ENCODE measurements around the gene FBLN1.
A peak's percentile ranks its signal among the peaks of the same experiment; 100 is the strongest.
"Not testable (repeated sequence)": the region's sequence is repeated elsewhere in the genome, so short reads cannot be mapped to it uniquely, and the experiment has no call there.

The FBLN1 gene

DNA sequence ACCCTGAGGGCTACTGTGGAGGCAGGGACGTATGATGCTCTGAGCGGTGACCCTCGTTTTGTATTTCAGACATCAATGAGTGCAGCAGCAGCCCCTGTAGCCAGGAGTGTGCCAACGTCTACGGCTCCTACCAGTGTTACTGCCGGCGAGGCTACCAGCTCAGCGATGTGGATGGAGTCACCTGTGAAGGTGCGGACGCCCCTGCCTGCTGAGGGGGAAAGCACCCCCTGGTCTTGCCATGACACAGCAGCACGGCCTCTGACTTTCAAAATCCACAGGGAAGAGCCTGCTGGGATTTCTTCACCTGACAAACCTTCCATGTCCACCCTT lies 44.3 kb downstream of the FBLN1 start:
- DNase-seq (ENCODE audit: low read depth in 4 of 4, low spot score in 1 of 4), result no peak

DNA sequence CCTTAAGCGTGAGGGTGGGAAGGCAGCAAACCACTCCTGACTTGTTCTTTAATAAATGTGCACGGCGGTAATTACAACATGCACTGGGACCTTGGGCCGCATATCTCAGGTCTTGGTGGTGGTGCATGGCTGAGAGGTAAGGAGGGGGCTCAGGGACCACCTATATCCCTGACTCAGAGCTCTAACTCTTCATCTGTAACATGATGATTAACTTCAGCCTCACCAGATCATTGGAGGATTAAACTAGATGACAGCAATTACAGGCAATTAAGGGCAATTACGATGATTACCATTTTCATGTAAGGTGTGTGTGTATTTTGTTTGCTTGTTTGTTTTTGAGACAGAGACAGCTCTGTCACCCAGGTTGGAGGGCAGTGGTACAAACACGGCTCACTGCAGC lies 45.0 kb downstream of the FBLN1 start:
- DNase-seq (ENCODE audit: low read depth in 4 of 4, low spot score in 1 of 4), result no peak

GRCh38 chr22:45548247-45548840 lies 45.7 kb downstream of the FBLN1 start:
- DNase-seq (ENCODE audit: low read depth in 4 of 4, low spot score in 1 of 4), result no peak

DNA sequence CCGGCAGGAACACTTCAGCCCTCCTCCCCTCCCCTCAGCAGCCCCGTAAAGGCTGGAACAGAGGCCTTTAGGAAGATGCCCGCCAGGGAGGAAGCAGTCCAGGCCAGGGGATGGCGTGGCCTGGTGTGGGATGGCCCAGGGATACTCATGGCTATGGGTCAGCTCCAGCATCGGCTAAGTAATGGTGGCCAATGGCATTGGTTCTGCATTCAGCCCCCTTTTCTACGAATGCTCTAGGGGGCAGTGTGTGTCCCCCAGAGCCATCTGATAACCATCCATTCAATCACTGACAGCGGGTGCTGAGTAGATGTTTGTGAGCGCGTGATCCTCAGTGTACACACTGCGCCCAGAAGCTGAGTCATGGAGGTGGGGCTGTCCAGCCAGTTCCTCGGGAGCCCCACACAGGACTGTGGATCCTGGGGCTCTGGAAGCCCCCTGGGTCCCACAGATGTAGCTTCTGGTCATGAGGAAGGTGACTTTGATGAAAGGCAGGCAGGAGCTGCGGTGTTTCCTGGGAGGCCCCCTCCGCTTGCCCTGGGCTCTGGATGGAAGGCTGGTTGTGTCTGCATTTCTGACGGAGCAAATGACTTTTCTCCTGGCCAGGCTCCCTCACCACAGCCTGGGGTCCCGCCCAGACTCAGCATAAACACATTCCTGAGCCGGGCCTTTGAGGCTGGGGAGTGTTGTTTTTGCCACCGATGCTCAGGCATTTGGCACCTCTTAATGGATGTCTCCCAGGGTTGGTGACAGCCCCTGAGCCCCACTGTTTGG lies 46.5 kb downstream of the FBLN1 start:
- no peak for DNase-seq (ENCODE audit: low read depth in 4 of 4, low spot score in 1 of 4)

- no peak for DNase-seq (ENCODE audit: low read depth in 4 of 4, low spot score in 1 of 4)
These were observed 47.2 kb downstream of the FBLN1 start for GRCh38 chr22:45549762-45550378.

GRCh38 chr22:45550416-45550815 lies 47.7 kb downstream of the FBLN1 start:
- DNase-seq (ENCODE audit: low read depth in 4 of 4, low spot score in 1 of 4), result no peak

GRCh38 chr22:45550891-45551290 lies 48.2 kb downstream of the FBLN1 start:
- DNase-seq (ENCODE audit: low read depth in 4 of 4, low spot score in 1 of 4), result no peak

DNA sequence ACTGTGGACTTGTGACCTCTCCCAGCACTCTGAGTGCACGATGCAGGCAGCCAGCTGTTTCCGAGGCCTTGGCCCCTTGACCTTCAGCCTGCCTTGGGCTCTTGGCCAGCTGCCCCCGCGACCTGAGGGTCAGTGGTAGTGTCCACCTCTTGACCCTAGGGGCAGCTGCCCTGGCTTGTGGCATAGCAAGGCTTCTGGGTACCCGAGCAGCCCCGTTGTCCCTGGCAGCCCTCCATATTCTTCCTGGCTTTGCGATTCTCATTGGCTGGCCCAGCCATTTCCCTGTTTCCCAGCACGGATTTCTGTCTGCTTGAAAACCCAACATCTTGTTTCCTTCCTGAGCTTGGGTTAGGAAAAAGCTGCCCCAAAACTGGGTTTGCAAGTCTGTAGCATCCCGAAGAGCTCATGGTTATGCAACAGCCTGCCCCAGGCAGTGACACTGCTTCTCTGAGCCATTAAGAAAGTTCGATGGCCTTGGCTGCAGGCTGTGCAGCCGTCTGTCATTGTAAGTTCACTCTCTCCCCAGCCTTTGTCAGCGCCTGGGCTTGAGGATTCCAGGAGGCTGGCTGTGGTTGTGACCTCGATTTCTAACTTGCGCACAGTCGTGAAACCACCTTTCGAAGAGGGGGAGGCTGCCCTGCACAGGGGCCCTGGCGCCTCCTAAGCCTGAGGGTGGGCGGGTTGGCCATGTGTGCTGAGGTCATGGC lies 48.8 kb downstream of the FBLN1 start:
- DNase-seq (ENCODE audit: low read depth in 4 of 4, low spot score in 1 of 4), result no peak

DNA sequence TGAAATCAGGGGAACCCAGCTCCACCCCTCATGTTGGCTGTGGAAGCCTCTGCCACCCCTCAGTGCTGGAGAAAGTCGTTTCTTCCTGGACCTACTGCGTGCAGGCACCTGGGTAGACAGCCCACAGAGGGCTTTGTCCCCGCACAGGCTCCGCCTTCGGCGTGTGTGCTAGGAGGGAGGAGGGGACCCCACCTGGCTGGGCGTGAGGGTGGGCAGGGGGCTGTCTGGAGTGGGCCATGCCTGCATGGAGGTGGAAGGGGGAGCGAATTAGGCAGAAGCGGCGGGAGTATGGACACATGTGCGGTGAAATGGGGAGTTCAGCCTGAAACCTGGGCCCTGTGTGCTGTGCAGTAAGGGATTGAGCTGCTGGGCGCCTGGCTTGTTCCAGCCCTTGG lies 49.3 kb downstream of the FBLN1 start:
- DNase-seq (ENCODE audit: low read depth in 4 of 4, low spot score in 1 of 4), result no peak

- DNase-seq (ENCODE audit: low read depth in 4 of 4, low spot score in 1 of 4), result no peak
These were observed 50.1 kb downstream of the FBLN1 start for GRCh38 chr22:45552580-45553350.

DNA sequence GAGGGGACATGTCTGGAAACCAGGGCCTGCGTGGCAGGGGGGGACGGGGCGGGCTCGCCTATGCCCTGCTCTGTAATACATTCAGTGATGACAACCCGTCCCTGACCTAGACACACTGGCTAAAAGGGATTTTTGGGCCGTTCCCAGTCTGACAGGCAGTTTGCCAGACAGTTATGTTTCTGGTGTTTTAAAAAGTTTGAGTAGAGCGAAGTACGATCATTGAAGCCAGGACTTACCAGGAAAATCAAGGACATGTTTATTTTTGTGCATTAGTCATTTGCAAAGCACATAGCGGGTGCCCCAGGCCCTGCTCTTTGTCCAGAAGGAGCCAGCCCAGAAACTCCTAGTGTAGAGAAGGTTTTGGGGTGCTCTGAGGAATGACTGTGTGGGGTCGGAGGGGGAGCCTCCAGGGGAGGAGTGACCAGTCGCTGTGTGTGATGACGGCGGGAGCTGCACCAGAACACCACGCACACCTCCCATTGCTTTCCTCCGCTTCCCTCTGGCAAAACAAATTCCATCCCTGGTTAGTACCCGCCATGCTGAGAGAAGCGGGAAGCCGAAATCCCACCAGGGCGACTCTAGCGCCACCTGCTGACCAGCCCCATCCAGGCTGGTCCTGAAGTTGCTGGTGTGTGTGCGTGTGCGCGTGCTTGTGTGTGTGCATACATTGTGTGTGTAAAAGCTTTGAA lies 50.8 kb downstream of the FBLN1 start:
- peak; percentile 9 to 48 (median 16) for DNase-seq (ENCODE audit: low read depth in 4 of 4, low spot score in 1 of 4)

- DNase-seq (ENCODE audit: low read depth in 4 of 4, low spot score in 1 of 4), result no peak
These were observed 51.3 kb downstream of the FBLN1 start for GRCh38 chr22:45554040-45554406.

- no peak for DNase-seq (ENCODE audit: low read depth in 4 of 4, low spot score in 1 of 4)
These were observed 52.2 kb downstream of the FBLN1 start for GRCh38 chr22:45554861-45555260.

DNA sequence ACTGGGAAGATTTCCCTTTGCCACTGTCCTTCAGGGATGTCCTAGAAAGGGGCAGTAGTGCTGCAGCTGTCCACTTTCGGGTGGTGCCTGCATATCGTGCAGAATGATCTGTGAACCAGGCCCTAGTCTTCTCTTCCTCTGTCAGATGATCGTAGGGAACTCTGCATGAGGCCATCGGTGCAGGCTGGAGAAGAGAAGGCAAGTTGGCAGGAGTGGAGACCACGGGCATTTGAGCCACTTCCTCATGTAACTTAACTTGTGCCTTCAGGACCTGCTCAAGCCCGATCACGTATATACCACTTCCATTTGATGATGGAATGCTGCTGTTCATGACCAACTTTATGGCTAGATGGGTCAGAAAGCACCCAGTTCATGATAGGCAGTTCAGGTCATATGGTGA lies 55.2 kb downstream of the FBLN1 start:
- not testable (repeated sequence) for DNase-seq (ENCODE audit: low read depth in 4 of 4, low spot score in 1 of 4)

GRCh38 chr22:45560092-45560491 lies 57.4 kb downstream of the FBLN1 start:
- not testable (repeated sequence) for DNase-seq (ENCODE audit: low read depth in 4 of 4, low spot score in 1 of 4)

GRCh38 chr22:45560761-45561160 lies 58.1 kb downstream of the FBLN1 start:
- DNase-seq (ENCODE audit: low read depth in 4 of 4, low spot score in 1 of 4), result not testable (repeated sequence)

GRCh38 chr22:45562102-45562501 lies 59.4 kb downstream of the FBLN1 start:
- DNase-seq (ENCODE audit: low read depth in 4 of 4, low spot score in 1 of 4), result no peak

DNA sequence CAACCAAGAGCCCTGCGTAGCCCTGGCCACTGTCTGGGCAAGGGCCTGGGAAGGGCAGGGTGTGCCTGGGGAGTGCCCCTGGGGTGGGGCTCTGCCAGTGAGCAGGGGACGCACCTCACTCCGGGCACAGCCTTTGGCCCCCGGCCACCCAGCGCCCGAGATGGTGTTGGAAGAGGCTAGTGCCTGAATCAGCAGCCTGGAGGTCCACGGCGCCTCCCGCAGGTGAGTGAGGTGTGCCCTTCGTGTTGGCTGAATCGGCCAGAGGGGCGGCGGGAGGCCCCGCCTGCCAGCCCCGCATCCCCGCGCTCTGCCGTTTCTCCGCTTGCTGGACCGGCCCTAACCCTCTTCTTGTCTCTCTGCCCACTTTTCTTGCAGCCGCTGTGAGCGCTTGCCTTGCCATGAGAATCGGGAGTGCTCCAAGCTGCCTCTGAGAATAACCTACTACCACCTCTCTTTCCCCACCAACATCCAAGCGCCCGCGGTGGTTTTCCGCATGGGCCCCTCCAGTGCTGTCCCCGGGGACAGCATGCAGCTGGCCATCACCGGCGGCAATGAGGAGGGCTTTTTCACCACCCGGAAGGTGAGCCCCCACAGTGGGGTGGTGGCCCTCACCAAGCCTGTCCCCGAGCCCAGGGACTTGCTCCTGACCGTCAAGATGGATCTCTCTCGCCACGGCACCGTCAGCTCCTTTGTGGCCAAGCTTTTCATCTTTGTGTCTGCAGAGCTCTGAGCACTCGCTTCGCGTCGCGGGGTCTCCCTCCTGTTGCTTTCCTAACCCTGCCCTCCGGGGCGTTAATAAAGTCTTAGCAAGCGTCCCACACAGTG lies 60.1 kb downstream of the FBLN1 start:
- DNase-seq (ENCODE audit: low read depth in 4 of 4, low spot score in 1 of 4), result no peak

DNA sequence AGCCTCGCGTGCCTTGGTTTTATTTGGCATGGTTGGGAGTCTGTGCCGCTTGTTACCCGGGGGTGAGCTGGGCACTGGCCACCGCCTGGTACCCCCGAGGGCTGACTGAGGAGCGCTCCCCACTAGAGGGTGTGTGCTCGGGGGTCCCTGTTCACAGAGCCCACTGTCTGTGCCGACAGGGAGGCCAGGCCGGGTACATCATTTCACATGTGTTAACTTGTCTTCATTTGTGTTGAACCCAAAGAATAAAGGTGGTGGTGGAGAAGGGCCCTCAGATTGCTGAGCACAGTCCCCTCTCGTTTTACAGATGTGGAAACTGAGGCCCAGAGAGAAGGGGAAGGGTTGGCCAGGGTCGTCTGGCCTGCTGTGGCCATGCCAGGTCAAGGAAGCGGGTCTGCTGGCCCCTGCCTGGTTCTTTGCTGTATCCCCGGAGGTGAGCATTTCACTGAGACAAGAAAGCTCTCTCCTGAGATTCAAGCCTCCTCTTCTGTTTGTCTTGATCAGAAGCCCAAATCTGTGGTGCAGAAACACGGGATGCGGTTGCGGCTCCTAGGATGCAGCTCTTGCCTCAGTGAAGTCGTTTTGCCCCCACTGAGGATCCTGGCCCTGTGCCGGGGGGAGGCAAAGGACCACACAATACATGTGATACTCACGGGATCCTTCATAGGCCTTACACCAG lies 60.8 kb downstream of the FBLN1 start:
- DNase-seq (ENCODE audit: low read depth in 4 of 4, low spot score in 1 of 4), result no peak
